HG02870 (cell line): ENCODE measurements around the gene RIMS1.

Experiments
- ATAC-seq: cut with Tn5 transposase; IDR thresholded peaks from one replicate; pipeline ENCODE4 v1.9.1; 2021; ENCODE audit warnings: mild to moderate bottlenecking, moderate library complexity; ENCODE audit not compliant: unreplicated experiment

The RIMS1 gene

DNA sequence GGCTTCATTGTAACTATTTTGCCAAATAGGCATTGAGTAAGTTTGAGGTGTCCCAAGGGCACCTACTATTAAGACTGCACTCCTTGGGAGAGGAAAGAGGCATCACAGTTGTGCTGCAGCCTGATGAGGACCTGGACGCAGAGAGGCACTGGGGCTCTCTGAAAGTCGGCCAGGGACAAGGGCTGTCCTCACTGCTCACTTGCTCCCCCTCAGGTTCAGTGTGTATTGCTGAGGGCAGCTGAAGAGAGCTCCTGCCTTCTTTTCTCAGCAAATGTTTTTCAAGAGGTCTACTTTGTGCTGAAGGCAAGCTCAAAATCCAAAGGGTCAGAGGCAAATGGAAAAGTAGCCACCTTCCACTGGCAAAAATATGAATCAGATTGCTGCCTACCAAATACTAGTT, 331.8 kb downstream of the RIMS1 start:
- peak; percentile 80 for ATAC-seq

DNA sequence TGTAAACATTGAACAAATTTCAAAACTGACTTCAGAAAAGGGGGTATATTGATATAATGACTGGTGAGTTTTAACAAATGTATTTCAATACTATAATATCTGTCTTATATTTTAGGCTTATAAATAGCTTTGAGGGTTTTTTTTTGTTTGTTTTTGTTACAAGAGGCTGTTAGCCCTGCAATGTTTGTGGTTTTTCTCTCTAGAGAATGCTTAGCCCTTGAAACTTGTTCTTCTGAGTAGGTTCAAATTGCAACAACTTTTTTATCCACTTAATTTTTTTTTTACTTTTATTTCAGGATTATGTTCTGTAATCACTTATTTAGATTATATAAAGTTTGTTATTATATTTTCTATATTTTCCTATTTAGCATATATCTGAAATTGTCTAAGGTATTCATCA, 333.2 kb downstream of the RIMS1 start:
- no peak for ATAC-seq

DNA sequence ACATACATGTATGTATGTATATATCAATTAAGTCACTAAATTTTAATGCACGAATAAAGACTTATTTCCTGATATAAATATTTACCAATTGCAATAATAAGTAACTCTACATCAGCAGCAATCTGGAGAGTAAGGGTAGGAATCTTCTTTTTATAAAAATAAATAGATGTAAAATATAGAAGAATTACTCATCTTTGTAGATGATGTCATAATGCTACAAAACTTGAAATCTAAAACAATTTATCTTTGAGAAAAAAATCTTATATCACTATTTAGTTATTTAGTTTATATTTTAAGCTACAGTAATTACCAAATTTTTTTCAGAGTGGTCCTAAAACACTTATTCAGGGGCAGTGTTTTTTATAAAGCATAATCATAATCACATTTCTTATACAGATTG, 351.7 kb downstream of the RIMS1 start:
- ATAC-seq = no peak

GRCh38 chr6:72238900-72239299, 352.6 kb downstream of the RIMS1 start:
- no peak for ATAC-seq

DNA sequence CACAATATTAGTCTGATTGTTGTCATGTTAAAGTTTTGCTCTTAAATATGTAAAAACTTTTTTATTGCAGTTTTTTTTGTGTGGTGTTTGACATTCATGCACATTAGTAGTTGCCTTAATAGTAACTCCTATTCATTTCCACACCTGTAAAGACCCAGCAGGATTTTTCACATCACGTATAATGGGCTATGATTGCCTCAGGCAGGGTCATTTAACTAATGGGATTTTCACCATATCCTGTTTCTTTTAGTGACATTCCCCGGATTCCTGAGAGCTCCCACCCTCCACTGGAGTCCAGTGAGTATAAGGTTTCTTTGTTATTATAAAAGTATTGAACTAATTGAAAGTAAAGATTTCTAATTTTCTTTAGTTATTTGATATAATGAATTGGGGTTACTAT, 359.2 kb downstream of the RIMS1 start:
- no peak for ATAC-seq

- no peak for ATAC-seq
These were observed 360.6 kb downstream of the RIMS1 start for GRCh38 chr6:72246926-72247325.

- no peak for ATAC-seq
These were observed 362.3 kb downstream of the RIMS1 start for GRCh38 chr6:72248621-72249020.

GRCh38 chr6:72250664-72251063, 364.3 kb downstream of the RIMS1 start:
- no peak for ATAC-seq

- ATAC-seq = no peak
These were observed 374.1 kb downstream of the RIMS1 start for GRCh38 chr6:72260489-72260888.

GRCh38 chr6:72261554-72261953, 375.2 kb downstream of the RIMS1 start:
- no peak for ATAC-seq

DNA sequence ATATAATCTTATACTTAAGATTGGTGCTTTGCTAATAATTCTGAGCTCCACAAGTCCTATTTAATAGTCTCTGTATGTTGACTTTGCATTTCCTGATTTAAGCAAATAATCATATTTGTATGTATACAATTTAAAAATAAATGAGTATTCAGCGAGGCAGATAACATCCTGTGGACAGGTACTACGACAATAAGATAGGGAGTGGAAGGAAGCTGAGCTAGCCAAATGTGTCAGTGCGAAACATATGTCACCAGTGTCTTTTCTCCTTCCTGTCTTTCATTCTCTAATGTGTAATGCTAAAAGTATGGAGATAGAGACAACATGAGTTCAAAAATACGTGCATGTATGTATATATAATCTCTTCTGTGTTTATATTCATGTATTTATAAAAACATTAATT, 375.9 kb downstream of the RIMS1 start:
- ATAC-seq = no peak

GRCh38 chr6:72267470-72267869, 381.1 kb downstream of the RIMS1 start:
- no peak for ATAC-seq

DNA sequence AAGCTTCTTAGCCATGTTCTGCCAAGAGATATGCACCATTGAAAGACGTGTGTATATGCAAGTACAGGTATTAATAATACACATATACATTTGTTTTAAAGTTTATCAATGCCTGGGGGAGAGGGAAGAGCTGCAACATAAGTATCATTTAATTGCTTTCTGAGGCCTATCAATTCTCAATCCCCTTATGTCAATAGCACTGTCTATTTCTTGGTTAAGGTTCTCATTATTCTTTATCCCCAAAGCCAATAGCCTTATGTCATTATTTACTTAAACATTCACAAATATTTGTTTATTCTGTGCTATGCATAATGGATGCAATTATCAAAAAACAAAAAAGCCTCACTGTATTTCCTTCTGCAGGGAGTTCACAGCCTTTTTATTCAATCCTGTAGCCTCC, 385.2 kb downstream of the RIMS1 start:
- no peak for ATAC-seq

DNA sequence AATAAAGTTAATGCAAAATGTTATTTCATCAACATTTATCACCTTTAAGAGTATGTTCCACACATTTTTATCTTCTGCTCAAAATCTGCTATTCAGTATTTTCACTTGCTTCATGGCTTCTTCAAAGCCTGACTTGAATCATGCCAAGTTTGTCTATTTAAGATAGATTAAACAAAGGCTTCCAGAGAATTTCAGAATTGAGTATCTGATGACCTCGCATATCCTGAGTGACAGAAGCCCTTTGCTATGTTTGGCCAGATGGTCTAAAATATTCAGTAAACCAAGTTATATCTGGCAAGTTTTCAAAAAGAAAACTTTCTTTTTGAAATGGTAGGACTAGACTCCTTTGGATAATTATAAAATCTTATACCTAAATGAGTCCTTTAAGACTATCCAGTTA, 386.6 kb downstream of the RIMS1 start:
- ATAC-seq = no peak

DNA sequence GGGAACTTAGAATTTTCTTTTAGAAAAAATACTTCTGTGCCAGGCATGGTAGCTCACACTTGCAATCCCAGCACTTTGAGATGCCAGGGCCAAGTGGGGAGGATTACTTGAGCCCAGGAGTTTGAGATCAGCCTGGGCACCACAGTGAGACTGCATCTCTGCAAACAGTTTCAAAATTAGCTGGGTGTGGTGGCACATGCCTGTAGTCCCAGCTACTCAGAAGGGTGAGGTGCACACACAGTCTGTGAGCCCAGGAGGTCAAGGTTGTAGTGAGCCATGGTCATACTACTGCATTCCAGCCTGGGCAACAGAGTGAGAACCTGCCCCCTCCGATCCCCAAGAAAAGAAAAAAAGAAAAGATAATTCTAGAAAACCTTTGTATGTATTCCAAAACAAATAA, 389.5 kb downstream of the RIMS1 start:
- no peak for ATAC-seq

GRCh38 chr6:72282201-72282600, 395.9 kb downstream of the RIMS1 start:
- no peak for ATAC-seq

- no peak for ATAC-seq
These were observed 397.2 kb downstream of the RIMS1 start for GRCh38 chr6:72283571-72283970.

DNA sequence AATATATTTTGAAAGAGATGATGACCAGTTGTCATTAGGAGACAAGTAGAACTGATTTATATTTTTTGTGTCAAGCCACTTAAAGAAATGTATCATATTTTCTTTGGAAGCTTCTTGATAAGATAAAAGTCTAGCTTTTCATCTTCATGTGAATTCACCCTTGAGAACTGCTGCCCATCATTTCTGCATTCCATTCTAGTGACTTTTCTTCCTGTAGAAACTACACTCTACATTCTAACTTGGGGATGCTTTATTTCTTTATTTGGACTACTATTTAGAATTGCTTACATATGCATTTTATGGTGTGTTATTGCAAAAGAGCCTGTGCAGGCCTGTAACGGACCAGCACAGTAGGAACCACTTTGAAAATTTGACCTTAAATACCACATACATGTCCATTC, 400.6 kb downstream of the RIMS1 start:
- ATAC-seq = no peak

- ATAC-seq = no peak
These were observed 401.5 kb downstream of the RIMS1 start for GRCh38 chr6:72287801-72288200.

- ATAC-seq = no peak
These were observed 402.2 kb downstream of the RIMS1 start for GRCh38 chr6:72288592-72288991.

DNA sequence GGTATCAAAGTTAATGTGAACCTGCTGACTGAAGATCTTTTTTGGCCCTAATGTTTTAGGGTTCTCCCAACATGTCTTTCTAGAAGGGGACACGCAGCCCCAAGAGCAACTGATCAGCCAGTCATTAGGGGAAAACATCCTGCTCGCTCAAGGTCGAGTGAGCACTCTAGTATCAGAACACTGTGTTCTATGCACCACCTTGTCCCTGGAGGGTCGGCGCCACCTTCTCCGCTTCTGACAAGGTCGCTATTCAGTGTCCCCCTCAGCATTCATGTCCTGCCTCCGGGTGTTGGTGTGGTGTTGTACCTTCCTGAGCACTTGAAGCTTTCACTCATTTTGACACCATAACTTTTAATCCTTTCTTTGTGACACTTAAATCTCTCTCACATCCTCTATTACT, 404.3 kb downstream of the RIMS1 start:
- no peak for ATAC-seq

DNA sequence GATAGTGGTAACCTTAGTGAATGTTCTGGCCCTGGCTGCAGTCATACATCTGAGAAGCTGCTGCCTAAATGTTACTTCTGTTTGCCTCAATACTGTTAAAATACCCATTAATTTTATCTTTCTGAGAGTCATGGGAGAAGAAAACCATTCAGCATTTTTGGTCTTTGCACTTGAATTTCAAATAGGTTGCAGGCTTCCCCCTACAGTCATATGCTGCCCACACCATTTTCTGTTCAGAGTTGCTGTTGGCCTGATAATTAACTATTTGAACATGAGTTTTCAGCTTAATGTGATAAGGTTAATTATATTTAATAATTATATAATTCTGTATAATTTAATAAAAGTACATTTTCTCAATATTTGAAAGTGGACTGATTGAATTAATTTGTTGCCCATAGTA, 410.0 kb downstream of the RIMS1 start:
- no peak for ATAC-seq

- no peak for ATAC-seq
These were observed 419.6 kb downstream of the RIMS1 start for GRCh38 chr6:72305971-72306370.
